Vagina (tissue), 2 donors: Measurements from ENCODE around the gene CTPS2. TPM values are rescaled to one million over a fixed set of nuclear protein-coding genes. Genes with fewer than 3 reads are reported as not detected.
"Not testable (repeated sequence)": the region's sequence is repeated elsewhere in the genome, so short reads cannot be mapped to it uniquely, and the experiment has no call there.

Experiments
- DNase-seq, 2 donors: peaks; one replicate each; pipeline ENCODE4 v3.0.0-alpha.2; 2017; ENCODE audit errors: extremely low spot score in 2 of 2
- H3K27ac ChIP-seq: fragments of 200-600 bp; sonication (generic); one replicate; pipeline ENCODE4 v1.5.1; 2019
- H3K27me3 ChIP-seq: fragments of 200-600 bp; sonication (generic); one replicate; pipeline ENCODE4 v1.5.1; 2019
- H3K36me3 ChIP-seq, 2 donors: fragments of 200-600 bp; sonication (generic); one replicate each; pipeline ENCODE4 v1.5.1; 2017 to 2019
- H3K4me1 ChIP-seq: fragments of 200-600 bp; sonication (generic); one replicate; pipeline ENCODE4 v1.5.1; 2019
- H3K4me3 ChIP-seq, 2 donors: fragments of 200-600 bp; sonication (generic); 1 replicate in 1 of 2; 2 replicates in 1 of 2; pipeline ENCODE4 v1.5.1; 2016 to 2019
- H3K9me3 ChIP-seq: fragments of 200-600 bp; sonication (generic); one replicate; pipeline ENCODE4 v1.5.1; 2019
- POLR2A ChIP-seq, 2 donors: fragments of 450-650 bp; IDR thresholded peaks; one replicate each; pipeline ENCODE4 v1.6.1; 2017; ENCODE audit warnings: antibody characterized with exemption in 2 of 2, mild to moderate bottlenecking in 2 of 2, moderate library complexity in 2 of 2
- POLR2AphosphoS5 ChIP-seq, 2 donors: sonication (generic); formaldehyde crosslinking; IDR thresholded peaks; one replicate each; pipeline ENCODE4 v1.9.0; 2017; ENCODE audit warnings: antibody characterized with exemption in 2 of 2, mild to moderate bottlenecking in 2 of 2, low read depth in 1 of 2; ENCODE audit not compliant: insufficient read depth in 1 of 2
- intact Hi-C: fragments of 100-400 bp; cut with DNase I; formaldehyde crosslinking; loops from one replicate; pipeline ENCODE4 v1.15.1; 2023
- total RNA-seq: library from RNA; depleted of rRNA; stranded (reverse); fragments of >200 nt; gene quantifications from one replicate; pipeline ENCODE4 v1.2.3, GENCODE V29; 2016
- TF ChIP-seq, protein P1 (sequence below), 3 experiments: fragments of 450-650 bp in 2 of 3; fragments of 200-600 bp in 1 of 3; sonication (generic) in 1 of 3; IDR thresholded peaks; one replicate each; pipeline ENCODE4 v1.5.1; 2017 to 2019; ENCODE audit warnings: antibody characterized with exemption in 3 of 3, mild to moderate bottlenecking in 2 of 3, moderate library complexity in 2 of 3

The CTPS2 gene
- total RNA-seq, 1 donor from 2014 or later = 20.4 TPM

DNA sequence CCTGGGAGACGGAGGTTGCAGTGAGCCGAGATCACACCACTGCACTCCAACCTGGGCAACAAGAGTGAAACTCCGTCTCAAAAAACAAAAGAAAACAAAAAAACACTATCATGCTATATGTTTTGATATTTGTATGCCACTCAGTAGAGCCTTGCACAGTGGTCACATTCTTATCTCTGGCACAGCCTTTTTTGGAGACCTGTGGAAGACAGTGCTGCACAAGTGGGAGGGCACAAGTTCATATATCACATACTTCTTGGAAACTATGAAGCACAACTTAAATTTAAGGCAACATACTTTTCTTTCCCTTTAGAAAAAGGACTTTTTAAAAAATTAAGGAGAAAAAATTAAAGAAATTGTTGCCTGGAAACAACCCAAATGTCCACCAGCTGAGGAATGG, 76.9 kb downstream of the CTPS2 start:
- no peaks in the 10 kb centered on the region for H3K36me3 ChIP-seq
- H3K27ac ChIP-seq = no peak overlapping the region
- no peaks in the 10 kb centered on the region for H3K9me3 ChIP-seq
- no peaks in the 10 kb centered on the region for H3K27me3 ChIP-seq
- no peak overlapping the region for H3K4me3 ChIP-seq
- TF ChIP-seq POLR2A (IDR thresholded peaks at IDR 0.05) (no peak), POLR2AphosphoS5 (IDR thresholded peaks at IDR 0.05; ENCODE audit: insufficient read depth in 1 of 2, low read depth in 1 of 2) (no peak)
- TF ChIP-seq, protein P1, sequence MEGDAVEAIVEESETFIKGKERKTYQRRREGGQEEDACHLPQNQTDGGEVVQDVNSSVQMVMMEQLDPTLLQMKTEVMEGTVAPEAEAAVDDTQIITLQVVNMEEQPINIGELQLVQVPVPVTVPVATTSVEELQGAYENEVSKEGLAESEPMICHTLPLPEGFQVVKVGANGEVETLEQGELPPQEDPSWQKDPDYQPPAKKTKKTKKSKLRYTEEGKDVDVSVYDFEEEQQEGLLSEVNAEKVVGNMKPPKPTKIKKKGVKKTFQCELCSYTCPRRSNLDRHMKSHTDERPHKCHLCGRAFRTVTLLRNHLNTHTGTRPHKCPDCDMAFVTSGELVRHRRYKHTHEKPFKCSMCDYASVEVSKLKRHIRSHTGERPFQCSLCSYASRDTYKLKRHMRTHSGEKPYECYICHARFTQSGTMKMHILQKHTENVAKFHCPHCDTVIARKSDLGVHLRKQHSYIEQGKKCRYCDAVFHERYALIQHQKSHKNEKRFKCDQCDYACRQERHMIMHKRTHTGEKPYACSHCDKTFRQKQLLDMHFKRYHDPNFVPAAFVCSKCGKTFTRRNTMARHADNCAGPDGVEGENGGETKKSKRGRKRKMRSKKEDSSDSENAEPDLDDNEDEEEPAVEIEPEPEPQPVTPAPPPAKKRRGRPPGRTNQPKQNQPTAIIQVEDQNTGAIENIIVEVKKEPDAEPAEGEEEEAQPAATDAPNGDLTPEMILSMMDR (IDR thresholded peaks at IDR 0.05) = no peak
- DNase-seq = no peak
- no peaks in the 10 kb centered on the region for H3K4me1 ChIP-seq
- intact Hi-C loops = no loop called here

DNA sequence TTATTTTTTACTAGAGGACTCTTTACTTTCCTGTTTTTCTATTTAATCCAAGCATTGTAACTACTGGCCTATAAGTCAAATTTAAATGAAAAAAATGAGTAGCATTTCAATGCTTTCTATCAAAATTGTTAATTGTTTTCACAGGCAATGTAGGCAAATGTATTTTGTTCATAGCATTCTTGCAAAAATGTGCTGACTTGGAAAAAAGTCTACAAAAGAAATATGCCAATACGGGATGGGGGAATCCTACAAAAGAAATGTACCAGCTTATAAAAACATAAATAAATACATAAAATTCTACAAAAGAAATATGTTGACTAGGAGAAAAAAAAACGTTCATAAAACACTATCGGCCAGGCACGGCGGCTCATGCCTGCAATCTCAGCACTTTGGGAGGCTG, 77.4 kb downstream of the CTPS2 start:
- Histone ChIP-seq H3K36me3 (no peaks in the 10 kb centered on the region), H3K4me3 (no peak overlapping the region), H3K4me1 (no peaks in the 10 kb centered on the region), H3K27ac (no peak overlapping the region), H3K27me3 (no peaks in the 10 kb centered on the region), H3K9me3 (no peaks in the 10 kb centered on the region)
- intact Hi-C loops = no loop called here
- TF ChIP-seq, protein P1 (IDR thresholded peaks at IDR 0.05) = no peak
- TF ChIP-seq POLR2AphosphoS5 (IDR thresholded peaks at IDR 0.05; ENCODE audit: insufficient read depth in 1 of 2, low read depth in 1 of 2) = no peak
- no peak for DNase-seq

- H3K27me3 ChIP-seq = no peaks in the 10 kb centered on the region
- no peaks in the 10 kb centered on the region for H3K4me1 ChIP-seq
- DNase-seq = no peak
- H3K4me3 ChIP-seq = no peak overlapping the region
- H3K9me3 ChIP-seq = no peaks in the 10 kb centered on the region
- TF ChIP-seq POLR2A (IDR thresholded peaks at IDR 0.05) (no peak), POLR2AphosphoS5 (IDR thresholded peaks at IDR 0.05; ENCODE audit: insufficient read depth in 1 of 2, low read depth in 1 of 2) (no peak)
- TF ChIP-seq, protein P1 (IDR thresholded peaks at IDR 0.05) = no peak
- H3K36me3 ChIP-seq = no peaks in the 10 kb centered on the region
- intact Hi-C loops = no loop called here
- no peak overlapping the region for H3K27ac ChIP-seq
Observed at GRCh38 chrX:16633754-16634153, 78.7 kb downstream of the CTPS2 start.

- intact Hi-C loops = no loop called here
- TF ChIP-seq, protein P1 (IDR thresholded peaks at IDR 0.05) = no peak
- TF ChIP-seq POLR2A (IDR thresholded peaks at IDR 0.05) = no peak
- H3K9me3 ChIP-seq = no peaks in the 10 kb centered on the region
Observed at GRCh38 chrX:16629909-16630308, 82.6 kb downstream of the CTPS2 start.

GRCh38 chrX:16628946-16629595, 83.4 kb downstream of the CTPS2 start:
- no peak overlapping the region for H3K27ac ChIP-seq
- intact Hi-C loops = no loop called here
- DNase-seq = no peak

More at GRCh38 chrX:16629909-16630308, 82.6 kb downstream of the CTPS2 start:
- DNase-seq = no peak
- Histone ChIP-seq H3K27ac (no peak overlapping the region), H3K27me3 (no peaks in the 10 kb centered on the region), H3K4me3 (no peak overlapping the region), H3K36me3 (no peaks in the 10 kb centered on the region), H3K4me1 (no peaks in the 10 kb centered on the region)

DNA sequence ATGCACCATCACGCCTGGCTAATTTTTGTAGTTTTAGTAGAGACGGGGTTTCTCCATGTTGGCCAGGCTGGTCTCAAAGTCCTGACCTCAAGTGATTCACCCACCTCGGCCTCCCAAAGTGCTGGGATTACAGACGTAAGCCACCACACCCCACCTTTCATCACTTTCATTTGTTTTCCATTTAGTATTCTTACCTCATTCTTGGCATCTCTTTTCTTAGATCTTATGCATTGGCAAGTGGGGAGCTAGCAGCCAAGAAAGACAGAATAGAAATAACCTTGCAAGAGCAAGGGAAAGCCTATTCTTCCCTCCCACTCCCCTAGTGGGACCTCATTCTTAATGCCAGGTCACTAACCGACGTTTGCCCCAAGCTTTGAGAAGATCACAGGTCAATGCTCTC, 84.0 kb downstream of the CTPS2 start:
- H3K27ac ChIP-seq = not testable (repeated sequence)

More at GRCh38 chrX:16628946-16629595, 83.4 kb downstream of the CTPS2 start:
- TF ChIP-seq POLR2AphosphoS5 (IDR thresholded peaks at IDR 0.05; ENCODE audit: insufficient read depth in 1 of 2, low read depth in 1 of 2) (no peak), POLR2A (IDR thresholded peaks at IDR 0.05) (no peak)
- TF ChIP-seq, protein P1 (IDR thresholded peaks at IDR 0.05) = no peak
- H3K9me3 ChIP-seq = no peaks in the 10 kb centered on the region
- no peaks in the 10 kb centered on the region for H3K36me3 ChIP-seq
- no peaks in the 10 kb centered on the region for H3K27me3 ChIP-seq
- H3K4me3 ChIP-seq = no peak overlapping the region
- H3K4me1 ChIP-seq = no peaks in the 10 kb centered on the region

More for the DNA sequence above, 84.0 kb downstream of the CTPS2 start:
- intact Hi-C loops, H3K27me3 ChIP-seq, H3K9me3 ChIP-seq, DNase-seq, H3K36me3 ChIP-seq, H3K4me1 ChIP-seq, H3K4me3 ChIP-seq: not testable (repeated sequence)
